Transverse colon (tissue), 4 donors: ENCODE data around the gene PGAP2. TPM values are rescaled to one million over a fixed set of nuclear protein-coding genes. Genes with fewer than 3 reads are reported as not detected.

ENCODE experiments used
- DNase-seq: peaks from one replicate; pipeline ENCODE4 v3.0.0-alpha.2; 2019
- H3K27ac ChIP-seq, 4 donors: fragments of 200-600 bp; sonication (generic); 2 replicates each; pipeline ENCODE4 v1.5.1; 2016 to 2018; ENCODE audit warnings: inconsistent platforms in 4 of 4
- H3K27me3 ChIP-seq: fragments of 200-600 bp; sonication (generic); 2 replicates; pipeline ENCODE4 v1.5.1; 2017; ENCODE audit warnings: inconsistent platforms
- H3K36me3 ChIP-seq, 4 donors: fragments of 200-600 bp; sonication (generic); 2 replicates each; pipeline ENCODE4 v1.5.1; 2017 to 2019; ENCODE audit warnings: inconsistent platforms in 4 of 4
- H3K4me1 ChIP-seq, 4 donors: fragments of 200-600 bp; sonication (generic); 2 replicates each; pipeline ENCODE4 v1.5.1; 2017 to 2020; ENCODE audit warnings: inconsistent platforms in 4 of 4
- H3K4me3 ChIP-seq, 4 donors: fragments of 200-600 bp; sonication (generic); 1 replicate in 1 of 4; 2 replicates in 3 of 4; pipeline versions ENCODE4 v1.5.1 to v1.6.1; 2017 to 2019; ENCODE audit warnings: inconsistent platforms in 4 of 4
- H3K9me3 ChIP-seq, 2 donors: fragments of 200-600 bp; sonication (generic); 2 replicates each; pipeline ENCODE4 v1.5.1; 2017 to 2019; ENCODE audit warnings: inconsistent platforms in 2 of 2
- EP300 ChIP-seq: sonication (generic); formaldehyde crosslinking; IDR thresholded peaks from one replicate; pipeline ENCODE4 v1.6.1; 2017; ENCODE audit warnings: antibody characterized with exemption, low read depth
- POLR2A ChIP-seq: fragments of 450-650 bp; IDR thresholded peaks from one replicate; pipeline ENCODE4 v1.6.1; 2016; ENCODE audit warnings: antibody characterized with exemption, mild to moderate bottlenecking, moderate library complexity
- POLR2AphosphoS5 ChIP-seq, 3 donors: sonication (generic); formaldehyde crosslinking; IDR thresholded peaks; one replicate each; pipeline ENCODE4 v1.6.1; 2016; ENCODE audit warnings: antibody characterized with exemption in 3 of 3
- WGBS, 2 donors: methylation state at CpG; one replicate each; pipeline ENCODE4 v1.1.5; 2018; ENCODE audit warnings: low coverage in 1 of 2; 5-methylcytosine and 5-hydroxymethylcytosine counted together
- in situ Hi-C, 4 donors: fragments of 200-750 bp; cut with MboI; loops; one replicate each; pipeline versions ENCODE4 v1.15.0 to v1.15.1; 2017; ENCODE audit warnings: low sequenced_read_pairs in 3 of 4, low pct_ligation_motif_present in 1 of 4, low pct_unique_long_range_greater_than_20kb in 1 of 4
- intact Hi-C: fragments of 100-400 bp; cut with DNase I; formaldehyde crosslinking; loops from one replicate; pipeline ENCODE4 v1.15.1; 2023; ENCODE audit warnings: low total_unique reads
- total RNA-seq, 4 donors: library from RNA; depleted of rRNA; stranded (reverse); fragments of >200 nt; gene quantifications; one replicate each; pipeline ENCODE4 v1.1.0, GENCODE V29; 2016
- TF ChIP-seq, protein P1 (sequence below), 5 experiments: fragments of 200-600 bp in 3 of 5; fragments of 450-650 bp in 2 of 5; sonication (generic) in 3 of 5; IDR thresholded peaks; 1 replicate in 2 of 5; 2 replicates in 3 of 5; pipeline ENCODE4 v1.5.1; 2016 to 2017; ENCODE audit warnings: antibody characterized with exemption in 5 of 5, inconsistent platforms in 3 of 5, mild to moderate bottlenecking in 2 of 5, moderate library complexity in 1 of 5

PGAP2 gene
- total RNA-seq, 4 donors from 2014 or later: 8.2 to 41.1 (median 37.9) TPM

DNA sequence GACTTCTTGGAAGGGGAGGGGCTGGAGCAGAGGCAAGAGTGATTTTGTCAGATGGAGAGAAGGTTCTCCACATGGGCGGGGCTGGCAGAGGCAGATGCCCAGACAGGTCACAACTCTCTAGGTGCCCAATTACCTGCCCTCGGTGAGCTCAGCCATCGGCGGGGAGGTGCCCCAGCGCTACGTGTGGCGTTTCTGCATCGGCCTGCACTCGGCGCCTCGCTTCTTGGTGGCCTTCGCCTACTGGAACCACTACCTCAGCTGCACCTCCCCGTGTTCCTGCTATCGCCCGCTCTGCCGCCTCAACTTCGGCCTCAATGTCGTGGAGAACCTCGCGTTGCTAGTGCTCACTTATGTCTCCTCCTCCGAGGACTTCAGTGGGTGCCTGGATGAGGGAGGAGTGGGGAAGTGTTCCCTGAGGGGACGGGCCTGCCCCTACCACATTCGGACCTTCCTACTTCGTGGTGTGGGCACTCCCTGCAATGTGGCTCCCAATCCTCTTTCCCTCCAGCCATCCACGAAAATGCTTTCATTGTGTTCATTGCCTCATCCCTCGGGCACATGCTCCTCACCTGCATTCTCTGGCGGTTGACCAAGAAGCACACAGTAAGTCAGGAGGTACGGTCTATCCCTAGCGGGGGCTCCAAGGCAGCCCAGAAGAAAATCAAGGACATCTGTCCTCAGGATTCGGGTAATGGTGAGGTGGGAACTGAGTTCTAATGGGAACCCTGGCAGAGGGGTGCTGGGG, 15.6 kb downstream of the PGAP2 start:
- H3K36me3 ChIP-seq: peaks cover 0 to 12% (median 3%) of the 10 kb centered on the region in 4 donors
- no peaks in the 10 kb centered on the region for H3K9me3 ChIP-seq
- no peaks in the 10 kb centered on the region for H3K27me3 ChIP-seq
- intact Hi-C loops (no loop called here), in situ Hi-C loops (no loop called here)
- no peak for TF ChIP-seq EP300
- no peak for TF ChIP-seq POLR2AphosphoS5 (IDR thresholded peaks at IDR 0.05)
- no peak for TF ChIP-seq POLR2A
- TF ChIP-seq, protein P1, sequence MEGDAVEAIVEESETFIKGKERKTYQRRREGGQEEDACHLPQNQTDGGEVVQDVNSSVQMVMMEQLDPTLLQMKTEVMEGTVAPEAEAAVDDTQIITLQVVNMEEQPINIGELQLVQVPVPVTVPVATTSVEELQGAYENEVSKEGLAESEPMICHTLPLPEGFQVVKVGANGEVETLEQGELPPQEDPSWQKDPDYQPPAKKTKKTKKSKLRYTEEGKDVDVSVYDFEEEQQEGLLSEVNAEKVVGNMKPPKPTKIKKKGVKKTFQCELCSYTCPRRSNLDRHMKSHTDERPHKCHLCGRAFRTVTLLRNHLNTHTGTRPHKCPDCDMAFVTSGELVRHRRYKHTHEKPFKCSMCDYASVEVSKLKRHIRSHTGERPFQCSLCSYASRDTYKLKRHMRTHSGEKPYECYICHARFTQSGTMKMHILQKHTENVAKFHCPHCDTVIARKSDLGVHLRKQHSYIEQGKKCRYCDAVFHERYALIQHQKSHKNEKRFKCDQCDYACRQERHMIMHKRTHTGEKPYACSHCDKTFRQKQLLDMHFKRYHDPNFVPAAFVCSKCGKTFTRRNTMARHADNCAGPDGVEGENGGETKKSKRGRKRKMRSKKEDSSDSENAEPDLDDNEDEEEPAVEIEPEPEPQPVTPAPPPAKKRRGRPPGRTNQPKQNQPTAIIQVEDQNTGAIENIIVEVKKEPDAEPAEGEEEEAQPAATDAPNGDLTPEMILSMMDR (IDR thresholded peaks at IDR 0.05): no peak
- no peak for DNase-seq
- H3K4me3 ChIP-seq: no peak overlapping the region
- H3K27ac ChIP-seq: no peak overlapping the region
- 93 to 100% methylated on average over 1 to 30 of the region's 30 CpGs for WGBS, 2 donors
- no peaks in the 10 kb centered on the region for H3K4me1 ChIP-seq

DNA sequence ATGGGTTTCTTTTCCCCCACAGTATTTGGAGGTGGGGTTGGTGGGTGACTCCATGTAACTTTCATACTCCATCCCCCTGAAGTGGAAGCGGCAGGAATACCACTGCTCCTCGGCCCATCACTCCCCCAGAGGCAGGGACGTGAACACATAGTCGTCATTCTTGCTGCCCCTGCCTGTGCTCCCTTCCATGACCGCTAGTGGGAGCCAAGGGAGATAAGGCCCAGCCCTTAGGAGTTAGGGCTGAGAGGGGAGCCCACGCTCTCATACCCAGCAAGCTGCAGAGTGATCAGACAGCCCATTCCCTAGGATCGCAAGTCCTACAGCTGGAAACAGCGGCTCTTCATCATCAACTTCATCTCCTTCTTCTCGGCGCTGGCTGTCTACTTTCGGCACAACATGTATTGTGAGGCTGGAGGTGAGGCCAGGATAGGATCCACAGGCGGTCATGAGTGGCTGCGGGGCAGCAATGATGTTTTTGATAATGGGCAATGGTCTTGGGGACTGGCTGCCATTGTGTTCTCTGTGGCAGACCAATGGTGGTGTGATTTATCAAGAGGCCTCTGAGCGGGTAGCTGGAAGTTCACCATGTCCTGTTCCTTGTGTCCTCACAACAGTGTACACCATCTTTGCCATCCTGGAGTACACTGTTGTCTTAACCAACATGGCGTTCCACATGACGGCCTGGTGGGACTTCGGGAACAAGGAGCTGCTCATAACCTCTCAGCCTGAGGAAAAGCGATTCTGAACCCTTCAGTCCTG, 16.5 kb downstream of the PGAP2 start:
- H3K27ac ChIP-seq: no peak overlapping the region
- DNase-seq: peak; percentile 74
- H3K4me1 ChIP-seq: no peaks in the 10 kb centered on the region
- WGBS, 2 donors: 79% methylated on average over 18 of the region's 18 CpGs; no CpG with 5 or more reads in 1 of the 2 donors
- in situ Hi-C loops (no loop called here), intact Hi-C loops (no loop called here)
- no peaks in the 10 kb centered on the region for H3K27me3 ChIP-seq
- no peak overlapping the region for H3K4me3 ChIP-seq
- no peaks in the 10 kb centered on the region for H3K9me3 ChIP-seq
- TF ChIP-seq POLR2AphosphoS5 (IDR thresholded peaks at IDR 0.05): no peak
- TF ChIP-seq POLR2A: no peak
- TF ChIP-seq, protein P1 (IDR thresholded peaks at IDR 0.05): peak; percentile 58 to 65 (median 62)
- H3K36me3 ChIP-seq: peaks cover 0 to 12% (median 3%) of the 10 kb centered on the region in 4 donors

DNA sequence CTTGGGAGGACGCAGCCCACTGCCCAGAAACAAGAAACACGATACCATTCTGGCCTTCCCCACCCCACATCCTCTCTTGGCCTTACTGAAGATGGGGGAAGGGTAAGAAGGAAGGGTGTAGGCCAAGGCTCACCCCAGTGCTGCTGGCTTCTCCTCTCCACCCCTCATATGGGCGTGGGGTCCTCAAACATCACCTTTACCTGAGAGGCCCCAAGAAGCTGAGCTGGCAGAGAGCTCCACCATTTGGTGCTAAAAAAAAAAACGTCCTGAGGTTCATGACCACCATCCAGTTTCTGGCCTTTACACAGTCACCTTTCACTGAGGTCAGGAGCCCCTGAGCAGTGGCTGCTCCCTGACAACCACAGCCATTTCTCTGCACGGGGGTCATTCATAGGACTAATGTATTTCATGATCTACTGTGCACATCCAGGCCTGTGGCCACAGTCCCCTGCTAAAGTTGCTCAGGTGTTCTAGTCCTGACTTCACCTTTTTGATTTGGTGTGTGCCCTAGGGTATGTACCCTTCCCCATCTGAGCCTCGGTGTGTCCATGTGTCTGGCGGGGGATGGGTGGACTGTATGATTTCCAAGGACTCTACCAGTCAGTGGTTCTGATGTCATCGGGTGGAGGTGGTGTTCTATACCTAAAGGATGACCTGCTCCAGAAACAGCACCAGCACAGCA, 17.3 kb downstream of the PGAP2 start:
- Histone ChIP-seq H3K4me1 (no peaks in the 10 kb centered on the region), H3K27me3 (no peaks in the 10 kb centered on the region), H3K27ac (no peak overlapping the region), H3K4me3 (no peak overlapping the region), H3K36me3 (peaks cover 0 to 12% (median 3%) of the 10 kb centered on the region in 4 donors), H3K9me3 (no peaks in the 10 kb centered on the region)
- no peak for TF ChIP-seq EP300
- intact Hi-C loops: no loop called here
- no peak for DNase-seq
- 70 to 100% methylated on average over 1 to 8 of the region's 8 CpGs for WGBS, 2 donors
- in situ Hi-C loops: no loop called here

DNA sequence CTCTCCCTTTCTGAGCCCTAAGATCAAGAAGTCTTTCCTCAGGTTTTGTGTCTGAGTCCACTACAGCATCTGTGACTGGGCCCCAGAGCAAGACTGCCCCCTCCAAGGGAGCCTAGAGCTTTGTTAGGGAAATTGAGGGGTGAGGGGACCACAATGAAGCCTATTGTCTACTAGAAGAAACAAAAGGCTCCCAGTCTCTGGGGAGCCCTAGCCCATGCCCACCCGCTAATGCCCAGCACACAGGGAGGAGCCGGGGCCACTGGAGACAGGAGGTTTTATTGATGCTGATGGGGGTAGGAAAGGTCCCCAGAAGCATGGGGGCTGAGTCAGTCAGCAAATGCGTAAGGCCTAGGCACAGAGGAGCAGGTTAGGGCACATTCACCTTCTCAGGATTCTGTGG, 18.4 kb downstream of the PGAP2 start:
- TF ChIP-seq POLR2A (no peak), EP300 (no peak), POLR2AphosphoS5 (IDR thresholded peaks at IDR 0.05) (no peak)
- TF ChIP-seq, protein P1 (IDR thresholded peaks at IDR 0.05): no peak
- DNase-seq: no peak
- H3K4me3 ChIP-seq: no peak overlapping the region
- 96% methylated on average over 3 of the region's 3 CpGs; no CpG with 5 or more reads in 1 of the 2 donors for WGBS, 2 donors
- no peak overlapping the region for H3K27ac ChIP-seq
- intact Hi-C loops: no loop called here
- H3K27me3 ChIP-seq: no peaks in the 10 kb centered on the region
- H3K9me3 ChIP-seq: no peaks in the 10 kb centered on the region
- H3K36me3 ChIP-seq: peaks cover 0 to 12% (median 3%) of the 10 kb centered on the region in 4 donors
- in situ Hi-C loops: no loop called here
- H3K4me1 ChIP-seq: peaks cover 0 to 10% (median under 1%) of the 10 kb centered on the region in 4 donors
